A673 (cell line): ENCODE measurements around the gene CATSPER4. TPM values are rescaled to one million over a fixed set of nuclear protein-coding genes. Genes with fewer than 3 reads are reported as not detected.

Source experiments
- BruUV-seq: library from RNA; stranded (reverse); fragments of 400-500 nt; replicated peaks from 2 replicates; lab custom pipeline; 2021; lab: Mats Ljungman, UMichigan
- CTCF ChIA-PET: fragments of 300-600 bp; sonication (Branson Sonifier 250); formaldehyde crosslinking; loops from one replicate; lab custom pipeline; 2022; ENCODE audit warnings: antibody characterized with exemption; lab: Charles Lee
- POLR2A ChIA-PET: fragments of 300-600 bp; sonication (Branson Sonifier 250); formaldehyde crosslinking; loops from one replicate; lab custom pipeline; 2022; ENCODE audit warnings: antibody characterized with exemption; ENCODE audit not compliant: low non-redundant PET; lab: Charles Lee
- DNase-seq: peaks from one replicate; pipeline ENCODE4 v3.0.0-alpha.2; 2015; ENCODE audit warnings: low spot score
- H3K27ac ChIP-seq: fragments of 200-600 bp; sonication (generic); 2 replicates; pipeline ENCODE4 v1.5.1; 2016; ENCODE audit warnings: mixed run types, low read depth, mild to moderate bottlenecking, mixed read lengths, antibody characterized with exemption, low read length; ENCODE audit not compliant: poor library complexity, severe bottlenecking
- H3K27me3 ChIP-seq: fragments of 200-600 bp; sonication (generic); replicated peaks from 2 replicates; pipeline ENCODE4 v1.6.1; 2017; ENCODE audit warnings: mixed run types, low read depth, mild to moderate bottlenecking, mixed read lengths, antibody characterized with exemption, low read length; ENCODE audit not compliant: insufficient read depth, poor library complexity
- H3K36me3 ChIP-seq: fragments of 200-600 bp; sonication (generic); 2 replicates; pipeline ENCODE4 v1.6.1; 2016; ENCODE audit warnings: mixed run types, mild to moderate bottlenecking, mixed read lengths, antibody characterized with exemption, low read length; ENCODE audit not compliant: insufficient read depth, poor library complexity, severe bottlenecking
- H3K4me1 ChIP-seq: fragments of 200-600 bp; sonication (generic); 2 replicates; pipeline ENCODE4 v1.6.1; 2017; ENCODE audit warnings: mixed run types, mild to moderate bottlenecking, mixed read lengths, antibody characterized with exemption, low read length; ENCODE audit not compliant: insufficient read depth, poor library complexity, severe bottlenecking
- H3K4me3 ChIP-seq: fragments of 200-600 bp; sonication (generic); 2 replicates; pipeline ENCODE4 v1.5.1; 2016; ENCODE audit warnings: low read depth, mixed run types, mild to moderate bottlenecking, mixed read lengths, low read length; ENCODE audit not compliant: poor library complexity, severe bottlenecking
- H3K9me3 ChIP-seq: fragments of 200-600 bp; sonication (generic); 2 replicates; pipeline ENCODE4 v1.6.1; 2016; ENCODE audit warnings: mixed run types, low read depth, mild to moderate bottlenecking, mixed read lengths, antibody characterized with exemption, low read length; ENCODE audit not compliant: poor library complexity, severe bottlenecking
- EZH2 ChIP-seq: fragments of 200-600 bp; sonication (generic); IDR thresholded peaks from 2 replicates; pipeline ENCODE4 v1.6.1; 2017; ENCODE audit warnings: borderline replicate concordance, low read depth, mild to moderate bottlenecking, mixed read lengths, antibody characterized with exemption, low read length; ENCODE audit not compliant: poor library complexity, severe bottlenecking
- intact Hi-C: fragments of 100-400 bp; cut with micrococcal nuclease; formaldehyde crosslinking; loops from one replicate; pipeline ENCODE4 v1.10.0; 2022; ENCODE audit not compliant: unreplicated experiment
- total RNA-seq: library from RNA; stranded (reverse); gene quantifications from 2 replicates; pipeline ENCODE4 v1.2.3, GENCODE V29; 2021
- TF ChIP-seq, protein P1 (sequence below): fragments of 300-800, 200-600 bp; sonication (generic); conservative IDR thresholded peaks from 2 replicates; pipeline ENCODE4 v1.5.1; 2017; ENCODE audit warnings: low read depth, mild to moderate bottlenecking, antibody characterized with exemption, low read length, moderate library complexity, mixed read lengths

CATSPER4 gene
- total RNA-seq, 1 experiment from 2014 or later: not detected

DNA sequence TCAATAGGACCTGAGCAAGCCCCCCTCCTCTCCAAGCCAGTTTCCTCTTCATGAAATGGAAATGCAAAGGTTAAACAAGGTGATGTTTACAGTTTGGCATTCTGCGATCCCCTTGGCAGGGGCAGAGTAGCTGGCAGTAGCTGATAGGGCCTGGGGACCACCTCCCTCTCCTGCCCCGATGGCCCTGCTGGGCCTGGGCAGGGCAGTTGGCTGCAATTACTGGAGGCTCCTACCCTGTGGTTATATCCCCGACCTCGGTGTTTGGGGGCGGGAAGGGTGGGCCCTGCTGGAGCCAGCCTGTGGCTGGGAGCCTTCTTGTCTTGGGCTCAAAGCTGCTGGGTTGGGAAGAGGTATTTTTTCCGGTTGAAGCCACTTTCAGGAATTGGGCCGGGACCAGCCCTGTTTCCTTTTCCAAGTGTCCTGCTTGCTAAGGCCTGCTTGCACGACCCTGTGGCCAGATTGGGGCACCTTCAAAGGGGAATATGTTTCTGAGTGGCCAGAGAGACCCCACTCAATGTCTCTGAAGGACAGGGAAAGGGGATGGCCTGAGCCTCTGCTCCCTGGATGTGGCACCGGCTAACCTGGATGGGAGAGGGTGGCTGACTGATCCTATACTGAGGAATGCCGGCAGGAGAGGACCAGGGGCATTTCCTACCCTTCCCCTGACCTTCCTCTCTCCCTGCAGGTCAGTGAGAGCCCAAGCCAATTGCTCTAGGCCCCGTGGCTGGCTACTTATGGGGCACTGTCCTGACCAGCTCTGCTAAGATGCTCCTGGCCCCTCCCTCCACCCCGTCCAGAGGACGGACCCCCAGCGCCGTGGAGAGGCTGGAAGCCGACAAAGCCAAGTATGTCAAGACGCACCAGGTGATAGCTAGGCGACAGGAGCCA is 29.6 kb upstream of the CATSPER4 start:
- ChIA-PET POLR2A (no interaction called here), CTCF (no interaction called here)
- Histone ChIP-seq H3K4me3 (no peak overlapping the region), H3K9me3 (no peaks in the 10 kb centered on the region), H3K36me3 (no peaks in the 10 kb centered on the region), H3K27me3 (no peaks in the 10 kb centered on the region), H3K4me1 (peaks cover 28% of the 10 kb centered on the region), H3K27ac (no peak overlapping the region)
- BruUV-seq: no TSS peak
- intact Hi-C loops: no loop called here
- TF ChIP-seq, protein P1, sequence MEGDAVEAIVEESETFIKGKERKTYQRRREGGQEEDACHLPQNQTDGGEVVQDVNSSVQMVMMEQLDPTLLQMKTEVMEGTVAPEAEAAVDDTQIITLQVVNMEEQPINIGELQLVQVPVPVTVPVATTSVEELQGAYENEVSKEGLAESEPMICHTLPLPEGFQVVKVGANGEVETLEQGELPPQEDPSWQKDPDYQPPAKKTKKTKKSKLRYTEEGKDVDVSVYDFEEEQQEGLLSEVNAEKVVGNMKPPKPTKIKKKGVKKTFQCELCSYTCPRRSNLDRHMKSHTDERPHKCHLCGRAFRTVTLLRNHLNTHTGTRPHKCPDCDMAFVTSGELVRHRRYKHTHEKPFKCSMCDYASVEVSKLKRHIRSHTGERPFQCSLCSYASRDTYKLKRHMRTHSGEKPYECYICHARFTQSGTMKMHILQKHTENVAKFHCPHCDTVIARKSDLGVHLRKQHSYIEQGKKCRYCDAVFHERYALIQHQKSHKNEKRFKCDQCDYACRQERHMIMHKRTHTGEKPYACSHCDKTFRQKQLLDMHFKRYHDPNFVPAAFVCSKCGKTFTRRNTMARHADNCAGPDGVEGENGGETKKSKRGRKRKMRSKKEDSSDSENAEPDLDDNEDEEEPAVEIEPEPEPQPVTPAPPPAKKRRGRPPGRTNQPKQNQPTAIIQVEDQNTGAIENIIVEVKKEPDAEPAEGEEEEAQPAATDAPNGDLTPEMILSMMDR: no peak
- TF ChIP-seq EZH2: no peak
- DNase-seq: no peak

DNA sequence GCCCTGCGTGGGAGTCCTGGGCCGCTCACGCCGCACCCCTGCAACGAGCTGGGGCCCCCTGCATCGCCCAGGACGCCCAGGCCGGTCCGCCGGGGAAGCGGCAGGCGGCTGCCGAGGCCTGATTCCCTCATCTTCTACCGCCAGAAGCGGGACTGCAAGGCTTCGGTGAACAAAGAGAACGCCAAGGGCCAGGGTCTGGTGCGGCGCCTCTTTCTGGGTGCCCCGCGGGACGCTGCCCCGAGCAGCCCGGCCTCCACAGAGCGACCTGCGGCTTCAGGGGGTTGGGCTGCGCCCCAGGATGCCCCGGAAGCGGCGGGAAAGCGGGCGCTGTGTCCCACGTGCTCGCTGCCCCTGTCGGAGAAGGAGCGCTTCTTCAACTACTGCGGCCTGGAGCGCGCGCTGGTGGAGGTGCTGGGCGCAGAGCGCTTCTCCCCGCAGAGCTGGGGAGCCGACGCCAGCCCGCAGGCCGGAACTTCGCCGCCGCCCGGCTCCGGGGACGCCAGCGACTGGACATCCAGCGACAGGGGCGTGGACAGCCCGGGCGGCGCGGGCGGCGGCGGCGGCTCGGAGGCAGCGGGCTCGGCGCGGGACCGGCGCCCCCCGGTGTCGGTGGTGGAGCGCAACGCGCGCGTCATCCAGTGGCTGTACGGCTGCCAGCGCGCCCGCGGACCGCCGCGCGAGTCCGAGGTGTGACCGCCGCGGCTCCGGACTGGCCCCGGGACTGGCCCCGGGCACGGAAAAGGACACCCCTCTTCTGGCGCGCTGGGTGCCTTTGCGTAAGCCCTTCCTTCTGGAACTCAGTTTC is 28.8 kb upstream of the CATSPER4 start:
- intact Hi-C loops: no loop called here

DNA sequence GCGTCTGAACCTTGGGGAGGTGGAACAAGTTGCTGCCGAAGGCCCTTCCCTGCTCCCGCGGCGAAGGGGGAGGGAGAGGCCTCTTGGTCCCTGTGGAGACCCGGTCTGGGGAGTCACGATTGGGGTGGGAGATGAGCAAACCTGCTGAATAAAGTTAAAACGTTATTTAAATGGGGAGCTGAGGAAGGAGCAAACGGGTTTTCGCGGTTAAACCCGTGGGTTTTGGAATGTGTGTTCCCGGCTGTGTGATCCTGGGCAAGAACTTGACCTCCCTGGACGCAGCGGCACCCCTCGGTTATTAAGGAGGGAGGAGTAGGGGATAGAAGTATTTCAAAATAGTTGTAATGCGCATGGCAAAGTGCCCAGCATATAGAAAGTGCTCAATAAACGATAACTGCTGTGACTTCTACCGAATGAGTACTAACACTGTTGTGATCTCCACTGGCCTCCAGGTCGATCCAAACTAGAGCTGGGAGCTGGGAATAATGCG is 28.1 kb upstream of the CATSPER4 start:
- DNase-seq: no peak
- ChIA-PET CTCF (no interaction called here), POLR2A (interaction anchor here (0.7 kb wide), 1 partner anchor 98 kb away, joined by 4 read pairs; no protein-coding TSS in a partner anchor)
- peaks cover 19% of the 10 kb centered on the region for H3K4me1 ChIP-seq
- peak overlapping the region; percentile 42 for H3K4me3 ChIP-seq
- intact Hi-C loops: no loop called here
- no peak overlapping the region for H3K27ac ChIP-seq
- TF ChIP-seq EZH2: no peak
- TF ChIP-seq, protein P1: no peak
- no peaks in the 10 kb centered on the region for H3K36me3 ChIP-seq
- H3K9me3 ChIP-seq: no peaks in the 10 kb centered on the region
- H3K27me3 ChIP-seq: no peaks in the 10 kb centered on the region
- no TSS peak for BruUV-seq

More for the DNA sequence above, 28.8 kb upstream of the CATSPER4 start:
- ChIA-PET CTCF (no interaction called here), POLR2A (interaction anchor here (0.7 kb wide), 1 partner anchor 97 kb away, joined by 4 read pairs; no protein-coding TSS in a partner anchor)
- TF ChIP-seq, protein P1: no peak
- no peak for TF ChIP-seq EZH2
- BruUV-seq: no TSS peak
- Histone ChIP-seq H3K27me3 (no peaks in the 10 kb centered on the region), H3K9me3 (no peaks in the 10 kb centered on the region), H3K27ac (peak overlapping the region; percentile 43), H3K36me3 (no peaks in the 10 kb centered on the region), H3K4me1 (peaks cover 20% of the 10 kb centered on the region), H3K4me3 (peak overlapping the region; percentile 42)
- peak; percentile 73 for DNase-seq
